Lower leg skin (tissue), 4 donors: Measurements from ENCODE around the gene GGA1. TPM values are rescaled to one million over a fixed set of nuclear protein-coding genes. Genes with fewer than 3 reads are reported as not detected.

Source experiments
- DNase-seq, 2 donors: peaks; one replicate each; pipeline ENCODE4 v3.0.0-alpha.2; 2019; ENCODE audit warnings: low spot score in 2 of 2
- H3K4me3 ChIP-seq: fragments of 200-600 bp; sonication (generic); 2 replicates; pipeline ENCODE4 v1.5.1; 2017; ENCODE audit warnings: mild to moderate bottlenecking, low read depth; ENCODE audit not compliant: poor library complexity, severe bottlenecking
- CTCF ChIP-seq, 3 donors: fragments of 450-650 bp; IDR thresholded peaks; one replicate each; pipeline ENCODE4 v1.5.1; 2016; ENCODE audit warnings: antibody characterized with exemption in 3 of 3, mild to moderate bottlenecking in 3 of 3, moderate library complexity in 2 of 3
- POLR2A ChIP-seq, 2 donors: fragments of 450-650 bp; IDR thresholded peaks; one replicate each; pipeline ENCODE4 v1.6.1; 2016 to 2017; ENCODE audit warnings: antibody characterized with exemption in 2 of 2, mild to moderate bottlenecking in 1 of 2, moderate library complexity in 1 of 2
- WGBS, 2 donors: methylation state at CpG; one replicate each; pipeline ENCODE4 v1.1.5; 2018; 5-methylcytosine and 5-hydroxymethylcytosine counted together
- intact Hi-C: fragments of 100-400 bp; cut with DNase I; formaldehyde crosslinking; loops from one replicate; pipeline ENCODE4 v1.15.0; 2023; ENCODE audit warnings: low total_unique reads
- total RNA-seq, 4 donors: library from RNA; depleted of rRNA; stranded (reverse); fragments of >200 nt; gene quantifications; one replicate each; pipeline ENCODE4 v1.1.0, GENCODE V29; 2016

Gene GGA1
- total RNA-seq, 4 donors from 2014 or later = 50.3 to 66.0 (median 53.6) TPM

- H3K4me3 ChIP-seq = no peak overlapping the region
- 66 to 83% methylated on average over 6 of the region's 6 CpGs for WGBS, 2 donors
- TF ChIP-seq CTCF (IDR thresholded peaks at IDR 0.05) (no peak), POLR2A (IDR thresholded peaks at IDR 0.05) (no peak)
- no peak for DNase-seq
- intact Hi-C loops = no loop called here
These were observed 2.6 kb downstream of the GGA1 start for GRCh38 chr22:37611207-37611606.

DNA sequence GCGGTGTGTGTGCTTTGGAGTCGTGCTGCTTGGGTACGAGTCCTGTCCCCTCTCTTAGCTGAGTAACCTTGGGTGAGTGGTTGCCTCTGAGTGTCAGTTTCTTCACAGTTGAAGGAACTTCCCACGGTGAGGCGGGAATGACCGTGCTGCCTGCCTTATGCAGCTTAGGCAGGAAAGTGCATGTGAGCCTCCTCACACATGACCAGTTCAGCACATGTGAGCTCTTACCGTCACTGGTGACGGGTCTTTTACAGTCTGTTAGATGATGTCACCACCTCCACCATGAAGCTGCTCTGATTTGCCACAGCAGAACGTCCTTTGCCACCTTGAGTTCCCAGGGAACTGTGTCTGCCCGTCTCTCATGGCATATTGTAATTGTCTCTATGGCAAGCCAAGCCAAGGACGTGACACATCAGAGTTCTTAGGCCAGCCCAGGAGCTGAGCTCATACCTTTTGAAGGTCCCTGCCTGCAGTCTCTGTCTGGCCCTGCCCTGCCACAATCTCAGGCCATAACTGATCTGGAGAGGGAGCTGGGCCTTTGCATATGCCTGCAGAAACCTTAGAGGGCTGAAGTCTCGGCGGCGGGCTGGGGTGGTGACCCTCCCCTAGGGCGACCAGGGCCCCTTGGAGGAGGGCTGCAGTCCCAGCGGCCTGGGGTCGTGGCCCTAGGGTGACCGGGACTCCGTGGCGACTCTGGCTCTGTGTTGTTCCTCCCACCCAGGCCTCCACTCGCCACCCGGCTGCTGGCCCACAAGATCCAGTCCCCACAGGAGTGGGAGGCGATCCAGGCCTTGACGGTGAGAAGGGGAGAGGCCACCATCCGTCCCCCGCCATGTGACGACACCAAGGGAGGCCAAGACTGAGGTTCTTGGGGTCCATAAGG lies 7.8 kb downstream of the GGA1 start:
- no peak for DNase-seq
- WGBS, 2 donors = 84 to 85% methylated on average over 19 to 21 of the region's 27 CpGs
- intact Hi-C loops = no loop called here
- TF ChIP-seq CTCF (IDR thresholded peaks at IDR 0.05) (no peak), POLR2A (IDR thresholded peaks at IDR 0.05) (no peak)
- no peak overlapping the region for H3K4me3 ChIP-seq

DNA sequence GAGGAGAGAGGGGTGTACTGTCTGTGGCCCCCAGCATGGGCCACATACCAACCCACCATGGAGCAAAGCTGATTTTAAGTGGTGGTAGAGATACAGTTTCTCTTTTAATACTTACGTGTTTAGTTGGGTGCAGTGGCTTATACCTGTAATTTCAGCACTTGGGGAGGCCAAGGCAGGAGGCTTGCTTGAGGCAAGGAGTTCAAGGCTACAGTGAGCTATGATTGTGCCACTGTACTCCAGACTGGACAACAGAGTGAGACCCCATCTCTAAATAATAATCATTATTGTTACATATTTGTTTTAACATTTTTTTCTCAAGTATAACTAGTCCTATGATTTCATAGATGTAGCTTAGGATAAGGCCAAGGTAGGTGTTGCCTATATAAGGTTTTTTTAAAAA lies 8.8 kb downstream of the GGA1 start:
- 88 to 93% methylated on average over 1 of the region's 1 CpG for WGBS, 2 donors
- no peak overlapping the region for H3K4me3 ChIP-seq
- intact Hi-C loops = no loop called here
- TF ChIP-seq CTCF (IDR thresholded peaks at IDR 0.05) (no peak), POLR2A (IDR thresholded peaks at IDR 0.05) (no peak)
- DNase-seq = no peak

DNA sequence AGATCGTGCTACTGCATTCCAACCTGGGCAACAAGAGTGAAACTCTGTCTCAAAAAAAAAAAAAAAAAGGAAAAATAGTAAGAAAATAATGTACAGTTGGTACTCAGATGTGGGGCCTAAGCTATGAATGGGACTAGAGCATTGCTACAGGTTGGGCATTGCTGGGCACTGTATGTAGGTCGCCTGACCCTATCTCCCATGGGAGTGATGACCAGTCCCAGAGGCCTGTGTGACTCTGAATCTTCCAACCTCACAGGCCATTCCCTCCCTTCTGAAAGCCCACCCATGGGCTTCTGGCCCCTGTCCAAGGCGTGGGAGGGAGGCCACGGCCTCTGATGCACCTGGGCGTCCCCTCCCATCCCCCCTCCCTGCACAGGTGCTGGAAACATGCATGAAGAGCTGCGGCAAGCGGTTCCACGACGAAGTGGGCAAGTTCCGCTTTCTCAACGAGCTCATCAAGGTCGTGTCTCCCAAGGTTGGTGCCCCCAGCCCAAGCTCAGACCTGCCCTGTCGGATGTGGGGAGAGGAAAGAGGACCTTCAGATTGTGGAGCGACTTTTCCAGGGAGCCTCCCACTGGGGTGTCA lies 9.5 kb downstream of the GGA1 start:
- WGBS, 2 donors = 88 to 90% methylated on average over 14 of the region's 14 CpGs
- DNase-seq = no peak
- intact Hi-C loops = no loop called here
- TF ChIP-seq CTCF (IDR thresholded peaks at IDR 0.05) (no peak), POLR2A (IDR thresholded peaks at IDR 0.05) (no peak)
- no peak overlapping the region for H3K4me3 ChIP-seq

DNA sequence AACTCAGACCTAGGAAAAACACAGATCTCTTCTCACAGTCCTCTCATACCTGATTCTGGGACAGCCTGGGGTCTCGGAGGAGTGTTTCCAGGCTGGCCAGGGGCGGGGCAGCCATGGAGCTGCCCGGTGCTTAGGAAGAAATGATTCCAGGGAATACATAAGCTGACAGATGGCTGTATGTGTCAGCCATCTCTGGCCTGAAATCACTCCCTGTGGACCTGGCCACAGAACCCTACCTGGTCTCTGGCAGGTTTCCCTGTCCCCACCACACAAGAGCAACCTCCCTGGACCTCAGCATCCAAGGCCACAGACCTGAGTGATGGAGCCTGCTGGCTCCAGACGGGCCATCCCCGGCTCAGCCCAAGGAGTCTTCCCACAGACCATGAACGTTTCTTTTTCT lies 10.0 kb downstream of the GGA1 start:
- intact Hi-C loops = no loop called here
- H3K4me3 ChIP-seq = no peak overlapping the region
- WGBS, 2 donors = 91 to 97% methylated on average over 6 of the region's 6 CpGs
- no peak for DNase-seq
- no peak for TF ChIP-seq POLR2A (IDR thresholded peaks at IDR 0.05)
- TF ChIP-seq CTCF (IDR thresholded peaks at IDR 0.05) = no peak
